Stimulated activated naive B cell treated with anti-CD40 and anti-IgM and Interleukin-4, amounts not matched to agents 10 μg/mL and 1 μg/mL and 100 μg/mL, for 72 hours (primary cell): ENCODE measurements around the gene FLOT1.

Experiments used
- ATAC-seq, 2 donors: fragments of 150-1000 bp; cut with Tn5 transposase; replicated peaks; 2 replicates each; pipeline ENCODE4 v1.10.0; 2021; ENCODE audit warnings: moderate library complexity in 1 of 2
- DNase-seq: peaks from one replicate; pipeline ENCODE4 v3.0.0; 2021
- H3K27ac Mint-ChIP-seq: one replicate; pipeline ENCODE4 v1.8.0; 2022; ENCODE audit warnings: mild to moderate bottlenecking, mixed read lengths
- H3K27me3 Mint-ChIP-seq, 2 donors: one replicate each; pipeline ENCODE4 v1.8.0; 2022; ENCODE audit warnings: mixed read lengths in 2 of 2
- H3K36me3 Mint-ChIP-seq, 2 donors: one replicate each; pipeline ENCODE4 v1.8.0; 2022; ENCODE audit warnings: mixed read lengths in 2 of 2, mild to moderate bottlenecking in 1 of 2
- H3K4me1 Mint-ChIP-seq, 2 donors: one replicate each; pipeline ENCODE4 v1.8.0; 2022; ENCODE audit warnings: mixed read lengths in 2 of 2, mild to moderate bottlenecking in 1 of 2
- H3K4me3 Mint-ChIP-seq, 2 donors: one replicate each; pipeline ENCODE4 v1.8.0; 2022; ENCODE audit warnings: mild to moderate bottlenecking in 2 of 2, mixed read lengths in 2 of 2, moderate library complexity in 1 of 2
- H3K9me3 Mint-ChIP-seq, 2 donors: one replicate each; pipeline ENCODE4 v1.8.0; 2022; ENCODE audit warnings: mixed read lengths in 2 of 2, mild to moderate bottlenecking in 1 of 2

The FLOT1 gene

GRCh38 chr6:30696432-30696831 is 46.1 kb downstream of the FLOT1 start:
- H3K27me3 Mint-ChIP-seq = no peaks in the 10 kb centered on the region
- DNase-seq (no peak), ATAC-seq (no peak)
- H3K4me3 Mint-ChIP-seq = no peak overlapping the region
- H3K36me3 Mint-ChIP-seq = peaks cover 6 to 15% of the 10 kb centered on the region in 2 donors
- no peak overlapping the region for H3K27ac Mint-ChIP-seq
- H3K4me1 Mint-ChIP-seq = peaks cover 0 to 6% of the 10 kb centered on the region in 2 donors
- H3K9me3 Mint-ChIP-seq = no peaks in the 10 kb centered on the region

- peaks cover 6 to 15% of the 10 kb centered on the region in 2 donors for H3K36me3 Mint-ChIP-seq
- no peaks in the 10 kb centered on the region for H3K27me3 Mint-ChIP-seq
- H3K4me1 Mint-ChIP-seq = peaks cover 34 to 35% of the 10 kb centered on the region in 2 donors
- H3K27ac Mint-ChIP-seq = no peak overlapping the region
- H3K4me3 Mint-ChIP-seq = peak overlapping the region; percentile 95 to 99
- no peak for DNase-seq
- H3K9me3 Mint-ChIP-seq = no peaks in the 10 kb centered on the region
- ATAC-seq = no peak
Measured at GRCh38 chr6:30691208-30691847, 51.2 kb downstream of the FLOT1 start.

GRCh38 chr6:30690403-30691207 is 51.9 kb downstream of the FLOT1 start, which contains the start of gene NRM:
NRM (minus strand) TSS chr6:30690984; CDS start chr6:30690974, 10 bp downstream.
- peak; percentile 54 for DNase-seq
- peaks cover 34 to 42% of the 10 kb centered on the region in 2 donors for H3K4me1 Mint-ChIP-seq
- peak; percentile 20 to 28 for ATAC-seq

GRCh38 chr6:30689985-30690384 is 52.5 kb downstream of the FLOT1 start:
- Mint-ChIP-seq H3K27ac (peak overlapping the region; percentile 92), H3K4me1 (peaks cover 39 to 48% of the 10 kb centered on the region in 2 donors), H3K4me3 (peak overlapping the region; percentile 95 to 99), H3K27me3 (no peaks in the 10 kb centered on the region), H3K9me3 (no peaks in the 10 kb centered on the region), H3K36me3 (peaks cover 20 to 28% of the 10 kb centered on the region in 2 donors)
- no peak for ATAC-seq
- DNase-seq = no peak

More at GRCh38 chr6:30690403-30691207, 51.9 kb downstream of the FLOT1 start, which contains the start of gene NRM:
- Mint-ChIP-seq H3K27me3 (no peaks in the 10 kb centered on the region), H3K4me3 (peak within 1 kb of the TSS; percentile 95 to 99), H3K36me3 (peaks cover 13 to 22% of the 10 kb centered on the region in 2 donors), H3K27ac (peak within 1 kb of the TSS; percentile 92), H3K9me3 (no peaks in the 10 kb centered on the region)

- Mint-ChIP-seq H3K9me3 (no peaks in the 10 kb centered on the region), H3K36me3 (peaks cover 24 to 35% of the 10 kb centered on the region in 2 donors), H3K4me1 (peaks cover 40 to 50% of the 10 kb centered on the region in 2 donors), H3K27me3 (no peaks in the 10 kb centered on the region), H3K4me3 (peak overlapping the region; percentile 95 to 99), H3K27ac (peak overlapping the region; percentile 92)
- ATAC-seq (no peak), DNase-seq (no peak)
Measured at GRCh38 chr6:30689022-30689865, 53.2 kb downstream of the FLOT1 start.

- Mint-ChIP-seq H3K36me3 (peaks cover 31 to 41% of the 10 kb centered on the region in 2 donors), H3K4me1 (peaks cover 42 to 50% of the 10 kb centered on the region in 2 donors), H3K9me3 (no peaks in the 10 kb centered on the region), H3K27me3 (no peaks in the 10 kb centered on the region), H3K4me3 (peak overlapping the region; percentile 89 to 99), H3K27ac (peak overlapping the region; percentile 38)
- DNase-seq = peak; percentile 39
- peak; percentile 17 to 19 for ATAC-seq
Measured at GRCh38 chr6:30688569-30688968, 53.9 kb downstream of the FLOT1 start.

GRCh38 chr6:30687659-30688431 is 54.6 kb downstream of the FLOT1 start:
- peak overlapping the region; percentile 91 for H3K27ac Mint-ChIP-seq
- peak overlapping the region; percentile 89 to 99 for H3K4me3 Mint-ChIP-seq
- H3K4me1 Mint-ChIP-seq = peaks cover 44 to 53% of the 10 kb centered on the region in 2 donors
- H3K27me3 Mint-ChIP-seq = no peaks in the 10 kb centered on the region
- no peak for DNase-seq
- H3K36me3 Mint-ChIP-seq = peaks cover 38 to 49% of the 10 kb centered on the region in 2 donors
- ATAC-seq = no peak
- no peaks in the 10 kb centered on the region for H3K9me3 Mint-ChIP-seq

GRCh38 chr6:30686908-30687658 is 55.4 kb downstream of the FLOT1 start:
- Mint-ChIP-seq H3K4me1 (peaks cover 47 to 61% of the 10 kb centered on the region in 2 donors), H3K4me3 (peak overlapping the region; percentile 89 to 99), H3K27me3 (no peaks in the 10 kb centered on the region), H3K27ac (peak overlapping the region; percentile 91), H3K9me3 (no peaks in the 10 kb centered on the region), H3K36me3 (peaks cover 44 to 56% of the 10 kb centered on the region in 2 donors)
- DNase-seq (peak; percentile 96), ATAC-seq (peak; percentile 52 to 64)

GRCh38 chr6:30686009-30686907 is 56.2 kb downstream of the FLOT1 start, which contains the start of gene PPP1R18:
PPP1R18 (minus strand) TSS chr6:30686645; CDS start chr6:30686018, 627 bp downstream.
- H3K36me3 Mint-ChIP-seq = peaks cover 48 to 65% of the 10 kb centered on the region in 2 donors
- peak; percentile 73 for DNase-seq

GRCh38 chr6:30685157-30686008 is 57.1 kb downstream of the FLOT1 start:
- Mint-ChIP-seq H3K9me3 (no peaks in the 10 kb centered on the region), H3K4me1 (peaks cover 49 to 74% of the 10 kb centered on the region in 2 donors), H3K36me3 (peaks cover 53 to 71% of the 10 kb centered on the region in 2 donors), H3K27me3 (no peaks in the 10 kb centered on the region), H3K27ac (peak overlapping the region; percentile 91), H3K4me3 (peak overlapping the region; percentile 89 to 99)
- no peak for DNase-seq
- ATAC-seq = no peak

More at GRCh38 chr6:30686009-30686907, 56.2 kb downstream of the FLOT1 start, which contains the start of gene PPP1R18:
- Mint-ChIP-seq H3K4me3 (peak within 1 kb of the TSS; percentile 89 to 99), H3K9me3 (no peaks in the 10 kb centered on the region), H3K27me3 (no peaks in the 10 kb centered on the region), H3K4me1 (peaks cover 46 to 69% of the 10 kb centered on the region in 2 donors), H3K27ac (peak within 1 kb of the TSS; percentile 91)
- peak; percentile 32 to 40 for ATAC-seq
